ENCODE data around the gene MRGPRX4.
"Not testable (repeated sequence)": the region's sequence is repeated elsewhere in the genome, so short reads cannot be mapped to it uniquely, and the experiment has no call there.

MRGPRX4 gene

GRCh38 chr11:18173225-18173866, 709 bp downstream of the MRGPRX4 start:
- H3K23ac ChIP-seq (ENCODE audit: low read length in 2 of 2): no peak overlapping the region
- DNase-seq: no peak
- no peak overlapping the region for H2BK120ac ChIP-seq (ENCODE audit: low read depth, low read length)
- 89% methylated on average over 28 of the region's 28 CpGs for WGBS
- H2BK12ac ChIP-seq (ENCODE audit: low read length in 2 of 2): no peak overlapping the region
- no peak overlapping the region for H3K4me3 ChIP-seq (ENCODE audit: insufficient read depth in 1 of 2, low read depth in 1 of 2, low read length in 2 of 2)
- no peak overlapping the region for H2AFZ ChIP-seq (ENCODE audit: low read depth, low read length)
- no peak overlapping the region for H3K27ac ChIP-seq (ENCODE audit: low read length, poor library complexity, severe bottlenecking)
- H3K9me3 ChIP-seq (ENCODE audit: control insufficient read depth, low read length): no peaks in the 10 kb centered on the region
- H3K4me1 ChIP-seq (ENCODE audit: control insufficient read depth, insufficient read depth, low read depth, low read length): no peaks in the 10 kb centered on the region
- peaks cover 21 to 76% of the 10 kb centered on the region in 2 experiments for H3K27me3 ChIP-seq (ENCODE audit: control insufficient read depth in 1 of 2, insufficient read depth in 1 of 2, low read length in 2 of 2)
- H3K36me3 ChIP-seq (ENCODE audit: control insufficient read depth in 1 of 2, insufficient read depth in 2 of 2, low read depth in 1 of 2, low read length in 2 of 2): no peaks in the 10 kb centered on the region
- no peak overlapping the region for H4K8ac ChIP-seq (ENCODE audit: low read length)
- H3K4ac ChIP-seq (ENCODE audit: low read depth in 1 of 2, low read length in 2 of 2): no peak overlapping the region
- no peaks in the 10 kb centered on the region for H3K79me1 ChIP-seq (replicated peaks; ENCODE audit: low read length, poor library complexity, severe bottlenecking)
- H4K91ac ChIP-seq (ENCODE audit: low read length): no peak overlapping the region
- H2BK15ac ChIP-seq (ENCODE audit: low read depth, poor library complexity, severe bottlenecking): no peak overlapping the region
- no peak overlapping the region for H3K14ac ChIP-seq (ENCODE audit: low read length in 2 of 2)
- H2AK5ac ChIP-seq (ENCODE audit: low read length, severe bottlenecking): no peak overlapping the region
- H2BK5ac ChIP-seq (ENCODE audit: low read depth, low read length, poor library complexity, severe bottlenecking): no peak overlapping the region
- no peak overlapping the region for H3K18ac ChIP-seq (ENCODE audit: low read depth in 1 of 2, low read length in 2 of 2)
- H3K4me2 ChIP-seq (ENCODE audit: low read length, poor library complexity, severe bottlenecking): no peak overlapping the region
- no peak overlapping the region for H3K9ac ChIP-seq (ENCODE audit: low read length)

GRCh38 chr11:18188796-18189195, 16.2 kb downstream of the MRGPRX4 start:
- Histone ChIP-seq H3K27ac (ENCODE audit: low read length, poor library complexity, severe bottlenecking) (no peak overlapping the region), H3K23ac (ENCODE audit: low read length in 2 of 2) (no peak overlapping the region), H3K27me3 (ENCODE audit: control insufficient read depth in 1 of 2, insufficient read depth in 1 of 2, low read length in 2 of 2) (peaks cover 0 to 21% of the 10 kb centered on the region in 2 experiments), H2BK120ac (ENCODE audit: low read depth, low read length) (no peak overlapping the region), H3K4me2 (ENCODE audit: low read length, poor library complexity, severe bottlenecking) (no peak overlapping the region), H4K91ac (ENCODE audit: low read length) (no peak overlapping the region), H3K9ac (ENCODE audit: low read length) (no peak overlapping the region), H3K14ac (ENCODE audit: low read length in 2 of 2) (no peak overlapping the region), H3K36me3 (ENCODE audit: control insufficient read depth in 1 of 2, insufficient read depth in 2 of 2, low read depth in 1 of 2, low read length in 2 of 2) (no peaks in the 10 kb centered on the region), H3K4me3 (ENCODE audit: insufficient read depth in 1 of 2, low read depth in 1 of 2, low read length in 2 of 2) (no peak overlapping the region), H2AK5ac (ENCODE audit: low read length, severe bottlenecking) (no peak overlapping the region), H2BK12ac (ENCODE audit: low read length in 2 of 2) (no peak overlapping the region), H3K4ac (ENCODE audit: low read depth in 1 of 2, low read length in 2 of 2) (no peak overlapping the region), H3K9me3 (ENCODE audit: control insufficient read depth, low read length) (no peaks in the 10 kb centered on the region), H2BK15ac (ENCODE audit: low read depth, poor library complexity, severe bottlenecking) (no peak overlapping the region), H2AFZ (ENCODE audit: low read depth, low read length) (no peak overlapping the region), H2BK5ac (ENCODE audit: low read depth, low read length, poor library complexity, severe bottlenecking) (no peak overlapping the region), H4K8ac (ENCODE audit: low read length) (no peak overlapping the region), H3K4me1 (ENCODE audit: control insufficient read depth, insufficient read depth, low read depth, low read length) (no peaks in the 10 kb centered on the region), H3K79me1 (replicated peaks; ENCODE audit: low read length, poor library complexity, severe bottlenecking) (no peaks in the 10 kb centered on the region), H3K18ac (ENCODE audit: low read depth in 1 of 2, low read length in 2 of 2) (no peak overlapping the region)
- 94% methylated on average over 22 of the region's 24 CpGs for WGBS
- DNase-seq: no peak

GRCh38 chr11:18189476-18190245, 17.0 kb downstream of the MRGPRX4 start:
- H3K27ac ChIP-seq (ENCODE audit: low read length, poor library complexity, severe bottlenecking); H3K4me2 ChIP-seq (ENCODE audit: low read length, poor library complexity, severe bottlenecking); H3K36me3 ChIP-seq (ENCODE audit: control insufficient read depth in 1 of 2, insufficient read depth in 2 of 2, low read depth in 1 of 2, low read length in 2 of 2); H3K14ac ChIP-seq (ENCODE audit: low read length in 2 of 2); H4K8ac ChIP-seq (ENCODE audit: low read length); H3K18ac ChIP-seq (ENCODE audit: low read depth in 1 of 2, low read length in 2 of 2); H2AK5ac ChIP-seq (ENCODE audit: low read length, severe bottlenecking); H3K4ac ChIP-seq (ENCODE audit: low read depth in 1 of 2, low read length in 2 of 2); H3K9ac ChIP-seq (ENCODE audit: low read length); H3K23ac ChIP-seq (ENCODE audit: low read length in 2 of 2); H4K91ac ChIP-seq (ENCODE audit: low read length); H2BK15ac ChIP-seq (ENCODE audit: low read depth, poor library complexity, severe bottlenecking); H2BK120ac ChIP-seq (ENCODE audit: low read depth, low read length); H3K4me1 ChIP-seq (ENCODE audit: control insufficient read depth, insufficient read depth, low read depth, low read length); H3K9me3 ChIP-seq (ENCODE audit: control insufficient read depth, low read length); DNase-seq; H2BK5ac ChIP-seq (ENCODE audit: low read depth, low read length, poor library complexity, severe bottlenecking); H2BK12ac ChIP-seq (ENCODE audit: low read length in 2 of 2); H2AFZ ChIP-seq (ENCODE audit: low read depth, low read length); H3K4me3 ChIP-seq (ENCODE audit: insufficient read depth in 1 of 2, low read depth in 1 of 2, low read length in 2 of 2); H3K79me1 ChIP-seq (replicated peaks; ENCODE audit: low read length, poor library complexity, severe bottlenecking): not testable (repeated sequence)
- H3K27me3 ChIP-seq (ENCODE audit: control insufficient read depth in 1 of 2, insufficient read depth in 1 of 2, low read length in 2 of 2): peaks cover 3 to 23% of the 10 kb centered on the region in 2 experiments
- 92% methylated on average over 31 of the region's 34 CpGs for WGBS

- no peak overlapping the region for H2BK120ac ChIP-seq (ENCODE audit: low read depth, low read length)
- no peak overlapping the region for H4K8ac ChIP-seq (ENCODE audit: low read length)
- no peak overlapping the region for H3K23ac ChIP-seq (ENCODE audit: low read length in 2 of 2)
Observed at GRCh38 chr11:18191376-18191775, 18.7 kb downstream of the MRGPRX4 start.

More at GRCh38 chr11:18191376-18191775, 18.7 kb downstream of the MRGPRX4 start:
- H3K9ac ChIP-seq (ENCODE audit: low read length): no peak overlapping the region
- H4K91ac ChIP-seq (ENCODE audit: low read length): no peak overlapping the region
- no peak for DNase-seq
- no peak overlapping the region for H3K14ac ChIP-seq (ENCODE audit: low read length in 2 of 2)
- peaks cover 3 to 27% of the 10 kb centered on the region in 2 experiments for H3K27me3 ChIP-seq (ENCODE audit: control insufficient read depth in 1 of 2, insufficient read depth in 1 of 2, low read length in 2 of 2)
- no peak overlapping the region for H2BK5ac ChIP-seq (ENCODE audit: low read depth, low read length, poor library complexity, severe bottlenecking)
- no peak overlapping the region for H2AFZ ChIP-seq (ENCODE audit: low read depth, low read length)
- 89% methylated on average over 3 of the region's 3 CpGs for WGBS
- no peak overlapping the region for H3K4ac ChIP-seq (ENCODE audit: low read depth in 1 of 2, low read length in 2 of 2)
- no peak overlapping the region for H2BK12ac ChIP-seq (ENCODE audit: low read length in 2 of 2)
- H3K79me1 ChIP-seq (replicated peaks; ENCODE audit: low read length, poor library complexity, severe bottlenecking): no peaks in the 10 kb centered on the region
- H2AK5ac ChIP-seq (ENCODE audit: low read length, severe bottlenecking): no peak overlapping the region
- H3K4me3 ChIP-seq (ENCODE audit: insufficient read depth in 1 of 2, low read depth in 1 of 2, low read length in 2 of 2): no peak overlapping the region
- no peak overlapping the region for H3K4me2 ChIP-seq (ENCODE audit: low read length, poor library complexity, severe bottlenecking)
- H2BK15ac ChIP-seq (ENCODE audit: low read depth, poor library complexity, severe bottlenecking): no peak overlapping the region
- H3K27ac ChIP-seq (ENCODE audit: low read length, poor library complexity, severe bottlenecking): no peak overlapping the region
- H3K36me3 ChIP-seq (ENCODE audit: control insufficient read depth in 1 of 2, insufficient read depth in 2 of 2, low read depth in 1 of 2, low read length in 2 of 2): no peaks in the 10 kb centered on the region
- no peaks in the 10 kb centered on the region for H3K9me3 ChIP-seq (ENCODE audit: control insufficient read depth, low read length)
- H3K18ac ChIP-seq (ENCODE audit: low read depth in 1 of 2, low read length in 2 of 2): no peak overlapping the region
- H3K4me1 ChIP-seq (ENCODE audit: control insufficient read depth, insufficient read depth, low read depth, low read length): no peaks in the 10 kb centered on the region

Data from mesenchymal stem cell (in vitro differentiated cells and primary cell).